SK-N-SH treated with all-trans-retinoic acid at 6 μM for 48 hours (cell line): ENCODE data around the gene NPPB.

Experiments used
- CSRNP3 ChIP-seq: fragments of 250-450 bp; sonication (Bioruptor Pico); IDR thresholded peaks from 2 replicates; pipeline ENCODE4 v1.5.1; 2021; ENCODE audit warnings: mild to moderate bottlenecking, moderate library complexity
- ESRRG ChIP-seq: fragments of 250-450 bp; sonication (Bioruptor Pico); IDR thresholded peaks from 2 replicates; pipeline ENCODE4 v1.6.1; 2021; ENCODE audit warnings: mild to moderate bottlenecking
- PATZ1 ChIP-seq: fragments of 250-450 bp; sonication (Bioruptor Pico); IDR thresholded peaks from 2 replicates; pipeline ENCODE4 v1.8.0; 2020; ENCODE audit warnings: mild to moderate bottlenecking, moderate library complexity, borderline replicate concordance
- ZFP30 ChIP-seq: fragments of 450-650 bp; formaldehyde crosslinking; IDR thresholded peaks from 2 replicates; pipeline ENCODE4 v1.5.0; 2022; ENCODE audit warnings: mild to moderate bottlenecking, moderate library complexity

DNA sequence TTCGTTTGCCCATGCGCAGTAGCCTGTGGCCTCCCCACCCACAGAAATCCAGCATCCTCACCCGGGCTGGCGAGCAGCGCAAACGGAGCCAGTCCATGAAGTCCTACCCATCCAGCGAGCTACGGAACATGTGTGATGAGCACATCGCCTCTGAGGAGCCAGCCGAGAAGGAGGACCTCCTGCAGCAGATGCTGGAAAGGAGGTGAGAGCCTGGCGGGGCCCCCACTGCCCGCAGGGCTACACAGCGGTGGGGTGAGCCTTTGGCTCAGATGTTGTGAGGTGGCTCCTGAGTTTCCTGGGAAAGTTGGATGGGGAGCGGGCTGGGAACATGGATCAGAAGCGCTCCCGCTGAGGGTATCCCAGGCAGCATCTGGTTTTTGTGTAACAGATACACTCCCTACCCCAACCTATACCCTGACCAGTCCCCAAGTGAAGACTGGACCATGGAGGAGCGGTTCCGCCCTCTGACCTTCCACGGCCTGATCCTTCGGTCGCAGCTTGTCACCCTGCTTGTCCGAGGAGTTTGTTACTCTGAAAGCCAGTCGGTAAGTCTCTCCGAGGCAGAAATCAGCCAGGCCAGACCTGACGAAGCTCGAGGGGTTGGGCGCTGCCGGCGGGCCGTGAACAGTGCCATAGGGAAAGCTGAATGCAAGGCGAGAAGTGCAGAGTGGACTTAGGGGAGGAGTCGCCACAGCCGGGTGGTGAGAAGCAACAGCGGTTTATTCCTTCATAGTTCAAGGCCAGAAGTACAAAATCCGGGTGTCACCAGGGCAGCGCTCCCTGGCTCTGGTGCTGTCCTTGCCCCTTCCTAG lies 21.6 kb downstream of the NPPB start:
- TF ChIP-seq ESRRG (CRISPR knock-in tag) (no peak), ZFP30 (CRISPR knock-in tag) (no peak), PATZ1 (CRISPR knock-in tag) (no peak), CSRNP3 (CRISPR knock-in tag) (no peak)
